ENCODE results near the gene ZC3H13.

The ZC3H13 gene

GRCh38 chr13:45933203-45933908 is 119.2 kb downstream of the ZC3H13 start:
- DNase-seq, result peak in 1 of 2 donors; percentile 23

GRCh38 chr13:45932676-45933075 is 119.9 kb downstream of the ZC3H13 start:
- no peak for DNase-seq

GRCh38 chr13:45932172-45932571 is 120.4 kb downstream of the ZC3H13 start:
- no peak for DNase-seq

GRCh38 chr13:45931211-45931610 is 121.3 kb downstream of the ZC3H13 start:
- no peak for DNase-seq

- no peak for DNase-seq
Measured at GRCh38 chr13:45930177-45930576, 122.4 kb downstream of the ZC3H13 start.

- DNase-seq, result no peak
Measured at GRCh38 chr13:45928843-45929242, 123.7 kb downstream of the ZC3H13 start.

GRCh38 chr13:45928176-45928575 is 124.4 kb downstream of the ZC3H13 start:
- no peak for DNase-seq

GRCh38 chr13:45926741-45927140 is 125.8 kb downstream of the ZC3H13 start:
- DNase-seq, result no peak

- DNase-seq, result no peak
Measured at GRCh38 chr13:45925151-45925550, 127.4 kb downstream of the ZC3H13 start.

GRCh38 chr13:45921162-45921736 is 131.3 kb downstream of the ZC3H13 start:
- DNase-seq, result no peak

GRCh38 chr13:45918597-45918996 is 133.9 kb downstream of the ZC3H13 start:
- no peak for DNase-seq

- no peak for DNase-seq
Measured at GRCh38 chr13:45917019-45917418, 135.5 kb downstream of the ZC3H13 start.

- DNase-seq, result no peak
Measured at GRCh38 chr13:45915686-45916439, 136.7 kb downstream of the ZC3H13 start.

- no peak for DNase-seq
Measured at GRCh38 chr13:45909673-45910072, 142.9 kb downstream of the ZC3H13 start.

GRCh38 chr13:45909089-45909488 is 143.5 kb downstream of the ZC3H13 start:
- DNase-seq, result no peak

- no peak for DNase-seq
Measured at GRCh38 chr13:45907503-45907902, 145.0 kb downstream of the ZC3H13 start.
